Limb (tissue), 2 donors: ENCODE data around the gene MRPL50.

ENCODE experiments used
- DNase-seq, 2 donors: peaks; one replicate each; pipeline ENCODE4 v3.0.0-alpha.2; 2016; ENCODE audit errors: extremely low spot score in 2 of 2

Gene MRPL50

GRCh38 chr9:101380295-101380694, 18.1 kb downstream of the MRPL50 start:
- no peak for DNase-seq

GRCh38 chr9:101376111-101376848, 22.1 kb downstream of the MRPL50 start:
- DNase-seq: no peak

GRCh38 chr9:101375546-101375945, 22.9 kb downstream of the MRPL50 start:
- DNase-seq: no peak

GRCh38 chr9:101372327-101373118, 25.9 kb downstream of the MRPL50 start:
- no peak for DNase-seq

- DNase-seq: no peak
Measured at GRCh38 chr9:101371813-101372212, 26.6 kb downstream of the MRPL50 start.

GRCh38 chr9:101369884-101370531, 28.4 kb downstream of the MRPL50 start:
- no peak for DNase-seq

- DNase-seq: no peak
Measured at GRCh38 chr9:101369286-101369685, 29.1 kb downstream of the MRPL50 start.

- DNase-seq: no peak
Measured at GRCh38 chr9:101367323-101367722, 31.1 kb downstream of the MRPL50 start.

GRCh38 chr9:101366038-101366756, 32.2 kb downstream of the MRPL50 start:
- DNase-seq: no peak

GRCh38 chr9:101365181-101365580, 33.2 kb downstream of the MRPL50 start:
- DNase-seq: no peak

- no peak for DNase-seq
Measured at GRCh38 chr9:101362450-101362849, 36.0 kb downstream of the MRPL50 start.

- no peak for DNase-seq
Measured at GRCh38 chr9:101360647-101361046, 37.8 kb downstream of the MRPL50 start.

GRCh38 chr9:101359679-101360078, 38.7 kb downstream of the MRPL50 start:
- DNase-seq: no peak

- DNase-seq: no peak
Measured at GRCh38 chr9:101356619-101357018, 41.8 kb downstream of the MRPL50 start.

GRCh38 chr9:101354765-101355708, 43.4 kb downstream of the MRPL50 start:
- no peak for DNase-seq

GRCh38 chr9:101354143-101354764, 44.2 kb downstream of the MRPL50 start:
- DNase-seq: no peak

- no peak for DNase-seq
Measured at GRCh38 chr9:101353683-101354082, 44.7 kb downstream of the MRPL50 start.

- DNase-seq: no peak
Measured at GRCh38 chr9:101352892-101353463, 45.4 kb downstream of the MRPL50 start.

- DNase-seq: no peak
Measured at GRCh38 chr9:101350285-101350684, 48.1 kb downstream of the MRPL50 start.

- no peak for DNase-seq
Measured at GRCh38 chr9:101342595-101342994, 55.8 kb downstream of the MRPL50 start.
